ENCODE measurements around the gene TMTC1. TPM values are rescaled to one million over a fixed set of nuclear protein-coding genes. Genes with fewer than 3 reads are reported as not detected.

The TMTC1 gene
- total RNA-seq, 1 donor from 2014 or later, result 16.1 TPM

GRCh38 chr12:29455087-29455486, 328.7 kb downstream of the TMTC1 start:
- no peaks in the 10 kb centered on the region for H3F3A ChIP-seq (ENCODE audit: low read depth)
- TF ChIP-seq CTCF (IDR thresholded peaks at IDR 0.05) (no peak), EZH2phosphoT487 (IDR thresholded peaks at IDR 0.05) (no peak)
- no peak overlapping the region for H3K4me2 ChIP-seq
- Mint-ChIP-seq H3K27ac (no peak overlapping the region), H3K36me3 (no peaks in the 10 kb centered on the region), H3K4me1 (no peaks in the 10 kb centered on the region), H3K4me3 (no peak overlapping the region), H3K27me3 (ENCODE audit: insufficient read depth, low read depth) (peaks cover 3% of the 10 kb centered on the region), H3K9me3 (no peaks in the 10 kb centered on the region)
- no peak overlapping the region for H3K27ac ChIP-seq
- no peaks in the 10 kb centered on the region for H3K79me2 ChIP-seq (ENCODE audit: low read depth)
- no peaks in the 10 kb centered on the region for H3K4me1 ChIP-seq
- H3K27me3 ChIP-seq, result no peaks in the 10 kb centered on the region
- H3K36me3 ChIP-seq, result no peaks in the 10 kb centered on the region
- no peak overlapping the region for H3K4me3 ChIP-seq
- no peaks in the 10 kb centered on the region for H4K20me1 ChIP-seq (ENCODE audit: low read depth)
- H2AFZ ChIP-seq (replicated peaks), result no peak overlapping the region
- DNase-seq (ENCODE audit: low spot score), result no peak
- H3K9me3 ChIP-seq (ENCODE audit: low read depth), result no peaks in the 10 kb centered on the region
- no peak overlapping the region for H3K9ac ChIP-seq

- no peak overlapping the region for H3K4me3 Mint-ChIP-seq
- Histone ChIP-seq H3K27ac (no peak overlapping the region), H3K9ac (no peak overlapping the region), H3K27me3 (no peaks in the 10 kb centered on the region), H3K9me3 (ENCODE audit: low read depth) (no peaks in the 10 kb centered on the region), H3K4me3 (no peak overlapping the region), H3K79me2 (ENCODE audit: low read depth) (no peaks in the 10 kb centered on the region), H3K4me2 (no peak overlapping the region), H3F3A (ENCODE audit: low read depth) (no peaks in the 10 kb centered on the region), H3K36me3 (no peaks in the 10 kb centered on the region), H3K4me1 (no peaks in the 10 kb centered on the region), H4K20me1 (ENCODE audit: low read depth) (no peaks in the 10 kb centered on the region), H2AFZ (replicated peaks) (no peak overlapping the region)
- no peaks in the 10 kb centered on the region for H3K4me1 Mint-ChIP-seq
- H3K9me3 Mint-ChIP-seq, result no peaks in the 10 kb centered on the region
- peaks cover 3% of the 10 kb centered on the region for H3K27me3 Mint-ChIP-seq (ENCODE audit: insufficient read depth, low read depth)
- DNase-seq (ENCODE audit: low spot score), result no peak
- H3K27ac Mint-ChIP-seq, result no peak overlapping the region
- H3K36me3 Mint-ChIP-seq, result no peaks in the 10 kb centered on the region
- TF ChIP-seq EZH2phosphoT487 (IDR thresholded peaks at IDR 0.05), result no peak
- TF ChIP-seq EZH2 (IDR thresholded peaks at IDR 0.05), result no peak
- no peak for TF ChIP-seq CTCF (IDR thresholded peaks at IDR 0.05)
Measured at GRCh38 chr12:29451888-29452287, 331.9 kb downstream of the TMTC1 start.
